IMR-90 (cell line): ENCODE data around the gene HERC6. TPM values are rescaled to one million over a fixed set of nuclear protein-coding genes. Genes with fewer than 3 reads are reported as not detected.

Experiments used
- ATAC-seq: fragments of 200-7000 bp; cut with Tn5 transposase; 2 replicates; pipeline ENCODE4 v1.9.1; 2020; ENCODE audit warnings: low read depth, mild to moderate bottlenecking, moderate library complexity
- BruUV-seq: library from RNA; stranded (reverse); fragments of 400-500 nt; replicated peaks from 2 replicates; lab custom pipeline; 2021; lab: Mats Ljungman, UMichigan
- CTCF ChIA-PET: fragments of 300-600 bp; formaldehyde crosslinking; extraction: SDS; loops from one replicate; lab custom pipeline; 2021; ENCODE audit warnings: antibody characterized with exemption; lab: Yijun Ruan, JAX
- POLR2A ChIA-PET: fragments of 300-600 bp; sonication (Branson Sonifier 250); formaldehyde crosslinking; loops from one replicate; lab custom pipeline; 2022; ENCODE audit warnings: antibody characterized with exemption; ENCODE audit not compliant: unreplicated experiment; lab: Charles Lee
- DNase-seq: peaks from one replicate; pipeline ENCODE4 v3.0.0; 2013
- H2AFZ ChIP-seq: replicated peaks from 2 replicates; pipeline ENCODE3; 2013; ENCODE audit warnings: low read length, mild to moderate bottlenecking; ENCODE audit not compliant: poor library complexity
- H2AK5ac ChIP-seq: 2 replicates; pipeline ENCODE4 v1.6.1; 2013; ENCODE audit warnings: low read depth, low read length, inconsistent platforms
- H2AK9ac ChIP-seq: replicated peaks from 2 replicates; pipeline ENCODE3; 2013; ENCODE audit warnings: mild to moderate bottlenecking, low read depth, low read length, moderate library complexity; ENCODE audit not compliant: poor library complexity
- H2BK120ac ChIP-seq: 2 replicates; pipeline ENCODE4 v1.6.1; 2013; ENCODE audit warnings: low read depth, low read length, inconsistent platforms
- H2BK15ac ChIP-seq: 3 replicates; pipeline ENCODE4 v1.6.1; 2013; ENCODE audit warnings: low read depth, low read length, inconsistent platforms
- H2BK20ac ChIP-seq: 2 replicates; pipeline ENCODE4 v1.6.1; 2013; ENCODE audit warnings: low read depth, mild to moderate bottlenecking, inconsistent platforms, low read length, moderate library complexity
- H2BK5ac ChIP-seq: 2 replicates; pipeline ENCODE4 v1.6.1; 2013; ENCODE audit warnings: mild to moderate bottlenecking, low read depth, low read length, inconsistent platforms; ENCODE audit not compliant: poor library complexity, severe bottlenecking
- H3K14ac ChIP-seq: replicated peaks from 2 replicates; pipeline ENCODE4 v1.6.1; 2013; ENCODE audit warnings: low read depth, low read length, inconsistent platforms
- H3K18ac ChIP-seq: 2 replicates; pipeline ENCODE4 v1.6.1; 2013; ENCODE audit warnings: low read depth, low read length, control low read depth
- H3K23ac ChIP-seq: 2 replicates; pipeline ENCODE4 v1.6.1; 2013; ENCODE audit warnings: low read depth, low read length, inconsistent platforms
- H3K27ac ChIP-seq: 2 replicates; pipeline ENCODE4 v1.5.1; 2013; ENCODE audit warnings: mild to moderate bottlenecking, control low read depth, low read length; ENCODE audit not compliant: insufficient read depth
- H3K27me3 ChIP-seq: 2 replicates; pipeline ENCODE4 v1.6.1; 2013; ENCODE audit warnings: low read length; ENCODE audit not compliant: control insufficient read depth, insufficient read depth
- H3K36me3 ChIP-seq: 2 replicates; pipeline ENCODE4 v1.6.1; 2013; ENCODE audit warnings: low read length, mixed read lengths; ENCODE audit not compliant: control insufficient read depth, insufficient read depth
- H3K4ac ChIP-seq: 2 replicates; pipeline ENCODE4 v1.6.1; 2013; ENCODE audit warnings: low read depth, low read length, inconsistent platforms
- H3K4me1 ChIP-seq: 2 replicates; pipeline ENCODE4 v1.6.1; 2013; ENCODE audit warnings: low read length, mixed read lengths; ENCODE audit not compliant: control insufficient read depth, insufficient read depth
- H3K4me2 ChIP-seq: 2 replicates; pipeline ENCODE4 v1.6.1; 2013; ENCODE audit warnings: low read depth, mild to moderate bottlenecking, control low read depth, low read length, moderate library complexity
- H3K4me3 ChIP-seq: 2 replicates; pipeline ENCODE4 v1.5.1; 2013; ENCODE audit warnings: low read depth, mild to moderate bottlenecking, control low read depth, low read length, moderate library complexity; ENCODE audit not compliant: insufficient read depth
- H3K56ac ChIP-seq: 2 replicates; pipeline ENCODE4 v1.6.1; 2013; ENCODE audit warnings: low read length, inconsistent platforms; ENCODE audit not compliant: insufficient read depth; ENCODE audit errors: extremely low read depth
- H3K79me1 ChIP-seq, 2 experiments: 2 replicates each; pipeline ENCODE4 v1.6.1; 2013; ENCODE audit warnings: low read length in 2 of 2, inconsistent platforms in 1 of 2, low read depth in 1 of 2
- H3K9ac ChIP-seq: 2 replicates; pipeline ENCODE4 v1.6.1; 2013; ENCODE audit warnings: low read depth, low read length, control low read depth
- H3K9me1 ChIP-seq: 2 replicates; pipeline ENCODE4 v1.6.1; 2013; ENCODE audit warnings: low read length, inconsistent platforms; ENCODE audit not compliant: insufficient read depth
- H3K9me3 ChIP-seq: 2 replicates; pipeline ENCODE4 v1.6.1; 2013; ENCODE audit warnings: low read length; ENCODE audit not compliant: control insufficient read depth, insufficient read depth
- H4K20me1 ChIP-seq: 2 replicates; pipeline ENCODE4 v1.6.1; 2013; ENCODE audit warnings: low read length, inconsistent platforms; ENCODE audit not compliant: insufficient read depth
- H4K5ac ChIP-seq: 2 replicates; pipeline ENCODE4 v1.6.1; 2013; ENCODE audit warnings: mild to moderate bottlenecking, low read depth, low read length, control low read depth
- H4K8ac ChIP-seq, 2 experiments: 2 replicates each; pipeline ENCODE4 v1.6.1; 2013; ENCODE audit warnings: low read depth in 2 of 2, low read length in 2 of 2, control low read depth in 1 of 2, inconsistent platforms in 1 of 2
- H4K91ac ChIP-seq: 2 replicates; pipeline ENCODE4 v1.6.1; 2013; ENCODE audit warnings: low read depth, low read length, inconsistent platforms; ENCODE audit not compliant: insufficient read depth
- BHLHE40 ChIP-seq: fragments of 150-350 bp; IDR thresholded peaks from 2 replicates; pipeline ENCODE4 v1.6.1; 2016; ENCODE audit warnings: mild to moderate bottlenecking, low read depth, low read length
- WGBS, 2 experiments: methylation state at CpG; one replicate each; pipeline versions ENCODE4 v1.1.5 to v1.1.7; 2013; ENCODE audit warnings: missing lambda C conversion rate in 2 of 2; ENCODE audit not compliant: insufficient read length in 1 of 2; ENCODE audit errors: extremely low coverage in 2 of 2; 5-methylcytosine and 5-hydroxymethylcytosine counted together
- dilution Hi-C: fragments of 300-500 bp; cut with HindIII; formaldehyde crosslinking; loops from one replicate; pipeline ENCODE4 v1.14.3; 2018; ENCODE audit warnings: low sequenced_read_pairs; ENCODE audit not compliant: unreplicated experiment
- in situ Hi-C: fragments of 300-500 bp; cut with MboI; formaldehyde crosslinking; loops from 3 replicates; pipeline ENCODE4 v1.14.3; 2019; ENCODE audit warnings: low sequenced_read_pairs, inconsistent platforms, mixed read lengths
- intact Hi-C: fragments of 100-400 bp; cut with micrococcal nuclease; formaldehyde crosslinking; loops from 2 replicates; pipeline ENCODE4 v1.10.0; 2022
- polyA plus RNA-seq, 3 experiments: library from polyadenylated mRNA; depleted of rRNA; stranded (reverse); fragments of >200 nt; gene quantifications; 2 replicates each; pipeline ENCODE4 v1.2.3, GENCODE V29; 2012; ENCODE audit warnings: low replicate concordance in 1 of 3
- total RNA-seq: library from RNA; depleted of rRNA; stranded (reverse); fragments of >200 nt; gene quantifications from 2 replicates; pipeline ENCODE4 v1.2.3, GENCODE V29; 2012

Gene HERC6
- total and polyA plus RNA-seq, 2 of the 4 experiments (the other 2 are of a cell fraction), result 0.53 to 1.6 TPM

DNA sequence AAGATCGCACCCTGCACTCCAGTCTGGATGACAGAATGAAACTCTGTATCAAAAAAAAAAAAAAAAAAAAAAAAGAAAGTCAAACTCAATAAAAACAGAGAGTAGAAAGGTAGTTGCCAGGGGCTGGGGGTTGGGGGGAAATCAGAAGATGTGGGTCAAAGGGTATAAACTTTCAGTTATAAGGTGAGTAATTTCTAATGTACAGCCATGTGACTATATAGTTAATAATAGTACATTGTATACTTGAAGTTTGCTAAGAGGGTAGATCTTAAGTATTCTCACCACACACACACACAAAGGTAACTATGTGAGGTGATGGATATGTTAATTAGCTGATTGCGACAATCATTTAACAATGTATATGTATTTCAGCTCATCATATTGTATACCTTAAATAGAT, 11.5 kb downstream of the HERC6 start:
- no peak overlapping the region for H3K14ac ChIP-seq
- H4K5ac ChIP-seq, result no peak overlapping the region
- no peak overlapping the region for H2BK5ac ChIP-seq
- no peak overlapping the region for H2BK20ac ChIP-seq
- no peak overlapping the region for H2AK9ac ChIP-seq
- H4K20me1 ChIP-seq, result no peaks in the 10 kb centered on the region
- H2AFZ ChIP-seq, result no peak overlapping the region
- H3K4me2 ChIP-seq, result no peak overlapping the region
- H3K27ac ChIP-seq, result no peak overlapping the region
- no peak overlapping the region for H3K56ac ChIP-seq
- ATAC-seq (no peak), DNase-seq (no peak)
- no peak overlapping the region for H2BK120ac ChIP-seq
- no peak overlapping the region for H4K8ac ChIP-seq
- no peak overlapping the region for H2BK15ac ChIP-seq
- ChIA-PET CTCF (interaction anchor here (1.8 kb wide), 1 partner anchor 11 kb away, joined by 5 read pairs; the partner anchor contains the start of gene HERC6), POLR2A (no interaction called here)
- H3K4ac ChIP-seq, result no peak overlapping the region
- no peak overlapping the region for H2AK5ac ChIP-seq
- in situ Hi-C loops, result no loop called here
- WGBS, 2 experiments, result no CpG with 5 or more reads among the region's 2 CpGs
- H3K4me1 ChIP-seq, result no peaks in the 10 kb centered on the region
- H3K4me3 ChIP-seq, result no peak overlapping the region
- H3K9ac ChIP-seq, result no peak overlapping the region
- intact Hi-C loops, result no loop called here
- no peaks in the 10 kb centered on the region for H3K79me1 ChIP-seq
- H3K9me3 ChIP-seq, result no peaks in the 10 kb centered on the region
- TF ChIP-seq BHLHE40, result no peak
- no peaks in the 10 kb centered on the region for H3K9me1 ChIP-seq
- no peak overlapping the region for H3K18ac ChIP-seq
- H3K23ac ChIP-seq, result no peak overlapping the region
- no TSS peak for BruUV-seq
- no peaks in the 10 kb centered on the region for H3K36me3 ChIP-seq
- H4K91ac ChIP-seq, result no peak overlapping the region
- dilution Hi-C loops, result no loop called here
- no peaks in the 10 kb centered on the region; the same call in 1 of the 2 replicates for H3K27me3 ChIP-seq
